Measurements from ENCODE around the gene ATP9B. TPM values are rescaled to one million over a fixed set of nuclear protein-coding genes. Genes with fewer than 3 reads are reported as not detected.

Gene ATP9B
- total RNA-seq, 1 experiment from 2014 or later, result 20.9 TPM

GRCh38 chr18:79424008-79424565 lies 354.9 kb downstream of the ATP9B start:
- no peak overlapping the region for H4K91ac ChIP-seq (ENCODE audit: insufficient read length, low read depth, low read length)
- H3K4me1 ChIP-seq (ENCODE audit: insufficient read depth, low read length), result no peaks in the 10 kb centered on the region
- no CpG with 5 or more reads among the region's 30 CpGs for WGBS (ENCODE audit: extremely low coverage, insufficient read length, low lambda C conversion rate)
- no peak overlapping the region for H4K8ac ChIP-seq (replicated peaks; ENCODE audit: insufficient read length, low read depth, low read length)
- no peak for DNase-seq
- H2AK5ac ChIP-seq (ENCODE audit: insufficient read length, low read length), result no peak overlapping the region
- H3K4me2 ChIP-seq (ENCODE audit: insufficient read depth, insufficient read length, low read length), result no peak overlapping the region
- no peak overlapping the region for H2BK15ac ChIP-seq (ENCODE audit: low read depth, low read length)
- peaks cover 2% of the 10 kb centered on the region; the same call in 1 of the 2 replicates for H3K27me3 Mint-ChIP-seq (ENCODE audit: low read depth)
- no peak overlapping the region for H3K4me3 Mint-ChIP-seq
- H2AFZ ChIP-seq (ENCODE audit: low read length), result no peak overlapping the region
- no peaks in the 10 kb centered on the region for H3K9me3 ChIP-seq (ENCODE audit: control insufficient read depth, low read depth, low read length)
- H3K9ac ChIP-seq (ENCODE audit: extremely low read depth, insufficient read length, low read length), result no peak overlapping the region
- no peak for TF ChIP-seq CTCF (conservative IDR thresholded peaks at IDR 0.05)
- no peak overlapping the region for H3K56ac ChIP-seq (ENCODE audit: insufficient read length, low read depth, low read length)
- H3K4me1 Mint-ChIP-seq, result peaks cover 4 to 23% of the 10 kb centered on the region in 2 experiments
- H3K23me2 ChIP-seq (ENCODE audit: insufficient read length, low read depth, low read length, poor library complexity, severe bottlenecking), result no peaks in the 10 kb centered on the region
- peak overlapping the region in 1 of 3 experiments; percentile 62; a peak in 1 of 7 replicates for H3K27ac Mint-ChIP-seq
- H3K79me2 ChIP-seq (ENCODE audit: insufficient read depth, low read length), result no peaks in the 10 kb centered on the region
- no peak overlapping the region for H3K18ac ChIP-seq (ENCODE audit: insufficient read length, low read depth, low read length)
- H3K36me3 Mint-ChIP-seq (ENCODE audit: insufficient read depth in 1 of 3, low read depth in 3 of 3), result peaks cover 3 to 10% (median 10%) of the 10 kb centered on the region in 3 experiments; a peak in 5 of 7 replicates
- no peak overlapping the region for H2BK5ac ChIP-seq (ENCODE audit: insufficient read length, low read length)
- H2BK20ac ChIP-seq (ENCODE audit: low read depth, low read length, poor library complexity, severe bottlenecking), result no peak overlapping the region
- H2BK12ac ChIP-seq (ENCODE audit: insufficient read length, low read depth, low read length), result no peak overlapping the region
- H4K20me1 ChIP-seq (ENCODE audit: control insufficient read depth, insufficient read depth, insufficient read length), result no peaks in the 10 kb centered on the region
- no peak overlapping the region for H4K5ac ChIP-seq (ENCODE audit: insufficient read length, low read depth, low read length)
- no peak overlapping the region for H3T11ph ChIP-seq (ENCODE audit: low read length)
- no peak overlapping the region for H3K4ac ChIP-seq (ENCODE audit: low read depth, low read length)
- H2BK120ac ChIP-seq (ENCODE audit: low read depth, low read length, poor library complexity, severe bottlenecking), result no peak overlapping the region
- no peaks in the 10 kb centered on the region for H3K27me3 ChIP-seq (ENCODE audit: insufficient read depth, low read length)
- no peaks in the 10 kb centered on the region; a peak in 2 of 5 replicates for H3K9me3 Mint-ChIP-seq
- H3K27ac ChIP-seq (ENCODE audit: insufficient read length, low read depth, low read length), result no peak overlapping the region
- no peak overlapping the region for H3K14ac ChIP-seq (ENCODE audit: insufficient read depth, low read length)
- H3K23ac ChIP-seq (ENCODE audit: insufficient read length, low read depth, low read length), result no peak overlapping the region
- H3K79me1 ChIP-seq (ENCODE audit: insufficient read depth, low read depth, low read length, poor library complexity, severe bottlenecking), result no peaks in the 10 kb centered on the region
